HG03103 (cell line): ENCODE measurements around the gene NEK11.

Source experiments
- ATAC-seq: cut with Tn5 transposase; IDR thresholded peaks from one replicate; pipeline ENCODE4 v1.9.1; 2021; ENCODE audit warnings: low read depth; ENCODE audit not compliant: unreplicated experiment

NEK11 gene

DNA sequence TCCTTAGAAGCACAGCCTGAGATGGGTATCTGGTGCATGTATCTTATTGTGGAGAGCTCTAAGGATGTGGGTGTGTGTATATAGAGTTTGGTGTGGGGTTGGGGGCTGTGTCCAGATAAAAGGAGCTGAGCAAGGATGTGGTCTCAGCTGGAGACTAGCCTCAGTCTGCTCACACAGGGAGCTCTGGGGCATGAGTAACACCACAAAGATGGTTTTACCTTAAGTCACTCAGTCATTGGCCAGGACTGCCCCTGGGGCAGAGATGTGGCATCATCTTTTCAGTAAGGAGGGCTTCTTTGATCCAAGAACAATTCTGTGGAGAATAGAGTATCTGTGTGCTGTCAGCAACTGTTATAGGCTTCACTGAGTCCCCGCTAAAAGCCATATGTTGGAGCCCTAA is 191.5 kb downstream of the NEK11 start:
- ATAC-seq: no peak

DNA sequence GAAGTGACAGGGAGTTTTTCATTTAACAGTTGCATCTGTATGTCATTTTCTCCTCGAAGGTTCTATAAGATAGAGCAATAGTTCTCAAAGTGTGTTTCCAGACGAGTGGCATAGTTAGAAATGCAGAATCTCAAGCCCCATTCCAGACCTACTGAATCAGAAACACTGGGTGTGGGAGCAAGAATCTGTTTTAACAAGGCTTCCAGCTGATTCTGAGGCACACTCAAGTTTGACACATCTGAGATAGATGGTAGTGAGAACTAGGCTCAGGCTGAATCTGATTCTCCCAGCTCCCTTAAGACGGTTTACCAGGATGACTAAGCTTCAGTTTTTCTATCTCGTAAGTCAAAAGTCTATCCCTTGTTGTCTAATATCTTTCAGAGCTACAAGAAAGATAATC is 195.1 kb downstream of the NEK11 start:
- no peak for ATAC-seq

DNA sequence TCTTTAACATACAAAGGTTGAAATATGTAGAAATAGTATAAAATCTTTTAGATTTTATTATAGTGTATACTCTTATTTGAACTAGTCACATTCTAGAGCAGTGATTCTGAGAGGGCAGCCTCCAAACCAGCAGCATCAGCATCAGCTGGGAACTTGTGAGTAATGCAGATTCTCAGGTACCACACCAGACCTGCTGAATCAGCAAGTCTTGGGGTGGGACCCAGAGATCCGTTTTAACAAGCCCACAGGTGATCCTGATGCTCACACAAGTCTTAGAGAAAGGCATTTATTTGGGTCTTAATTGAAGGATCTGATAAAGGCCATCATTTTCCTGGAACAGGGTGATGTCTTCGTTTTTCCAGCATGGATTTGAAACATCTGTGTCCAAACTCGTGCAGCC is 195.9 kb downstream of the NEK11 start:
- no peak for ATAC-seq

DNA sequence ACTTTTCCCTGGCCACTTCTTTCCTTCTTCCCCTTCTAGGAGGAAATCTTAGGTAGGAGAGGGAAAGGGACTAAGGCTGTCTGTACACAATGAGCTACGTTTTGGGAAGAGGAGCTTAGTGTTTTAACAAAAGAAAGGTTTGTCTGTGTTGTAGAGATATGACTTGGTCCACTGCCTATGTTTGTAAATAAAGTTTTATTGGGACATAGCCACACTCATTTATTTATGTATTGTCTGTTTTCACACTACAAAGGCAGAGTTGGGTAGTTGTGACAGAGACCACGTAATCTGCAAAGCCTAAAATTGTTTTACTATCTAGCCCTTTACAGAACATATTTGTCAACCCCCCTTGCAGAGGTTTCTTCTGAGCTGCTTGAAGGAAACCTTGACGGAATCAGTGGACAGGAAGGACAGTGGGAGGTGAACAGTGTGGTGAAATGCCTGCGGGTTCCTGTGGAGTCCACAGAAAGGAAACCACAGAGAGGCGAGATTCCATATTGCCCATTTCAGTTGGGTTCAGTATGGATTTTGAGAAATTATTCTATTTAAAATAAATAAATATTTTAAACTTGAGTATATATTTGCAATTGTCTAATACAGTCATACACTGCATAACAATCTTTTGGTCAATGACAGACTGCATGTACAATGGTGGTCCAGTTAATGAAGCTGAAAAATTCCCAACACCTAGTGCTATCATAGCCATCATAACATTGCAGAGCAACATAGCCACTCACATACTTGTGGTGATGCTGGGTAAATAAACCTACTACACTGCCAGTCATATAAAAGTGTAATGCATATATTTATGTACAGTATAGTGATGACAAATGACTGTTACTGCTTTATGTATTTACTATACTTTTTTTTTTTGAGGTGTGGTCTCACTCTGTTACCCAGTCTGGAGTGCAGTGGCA is 197.0 kb downstream of the NEK11 start:
- ATAC-seq: no peak

DNA sequence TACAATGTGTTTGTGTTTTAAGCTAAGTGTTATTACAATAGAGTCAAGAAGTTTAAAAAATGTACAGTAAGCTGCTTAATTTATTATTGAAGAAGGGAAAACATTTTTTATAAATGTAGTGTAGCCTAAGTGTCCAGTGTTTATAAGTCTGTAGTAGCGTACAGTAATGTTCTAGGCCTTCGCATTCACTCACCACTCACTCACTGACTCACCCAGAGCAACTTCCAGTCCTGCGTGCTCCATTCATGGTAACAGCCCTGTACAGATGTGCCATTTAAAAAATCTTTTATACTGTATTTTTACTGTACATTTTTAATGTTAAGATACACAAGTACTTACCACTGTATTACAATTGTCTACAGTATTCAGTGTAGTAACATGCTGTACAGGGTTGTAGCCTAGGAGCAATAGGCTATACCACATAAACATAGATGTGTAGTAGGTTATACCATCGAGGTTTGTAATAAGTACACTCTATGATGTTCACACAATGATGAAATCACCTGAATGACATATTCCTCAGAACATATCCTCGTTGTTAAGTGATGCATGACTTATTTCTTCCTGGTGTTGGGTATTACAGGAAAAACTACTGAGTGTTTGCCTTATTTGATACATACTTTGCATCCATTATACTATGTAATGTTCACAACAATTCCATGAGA is 198.3 kb downstream of the NEK11 start:
- no peak for ATAC-seq

DNA sequence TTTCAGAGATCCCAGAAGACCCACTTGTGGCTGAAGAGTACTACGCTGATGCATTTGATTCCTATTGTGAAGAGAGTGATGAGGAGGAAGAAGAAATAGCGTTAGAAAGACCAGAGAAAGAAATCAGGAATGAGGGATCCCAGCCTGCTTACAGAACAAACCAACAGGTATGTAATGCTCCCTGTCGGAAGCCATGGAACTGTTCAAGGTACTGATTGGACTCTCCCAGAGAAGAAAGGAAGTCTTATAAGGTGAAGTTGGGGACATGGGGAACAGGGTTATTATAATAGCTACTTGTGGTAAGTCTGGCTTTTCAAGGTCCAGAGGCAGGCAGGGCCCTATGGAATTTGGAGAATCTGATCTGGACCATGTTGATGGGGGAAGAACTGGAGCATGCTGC is 201.8 kb downstream of the NEK11 start:
- no peak for ATAC-seq

DNA sequence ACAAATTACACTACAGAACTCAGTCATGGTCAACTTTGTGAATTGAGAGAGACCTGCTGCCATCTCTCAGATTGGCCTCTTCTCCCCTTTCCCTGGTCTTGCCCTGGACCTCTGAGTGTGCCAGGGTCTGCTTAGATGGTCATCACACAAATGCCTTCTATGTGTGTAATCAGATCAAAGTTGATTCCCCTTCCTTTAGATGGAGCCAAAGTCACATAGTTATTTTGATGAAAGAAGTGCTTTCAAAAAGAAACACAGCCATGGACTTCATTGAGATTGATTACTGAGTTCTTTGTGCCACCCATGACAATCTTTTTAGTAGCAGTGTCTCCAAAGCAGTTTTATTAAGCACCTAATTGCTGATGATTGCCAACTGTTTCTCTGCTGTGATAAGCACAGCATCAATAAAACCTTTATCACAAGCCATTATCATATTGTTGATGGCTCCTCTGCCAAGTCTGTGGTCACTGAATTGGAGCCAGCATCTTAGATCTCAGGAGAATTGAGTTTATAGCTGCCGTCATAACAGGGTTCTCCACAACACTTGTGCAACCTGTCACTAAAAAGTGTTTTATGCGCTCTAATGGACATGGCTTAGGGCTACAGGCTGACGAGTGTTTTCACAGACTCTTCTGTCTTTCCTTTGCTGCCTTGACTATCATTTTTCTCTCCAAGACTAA is 205.2 kb downstream of the NEK11 start:
- no peak for ATAC-seq

DNA sequence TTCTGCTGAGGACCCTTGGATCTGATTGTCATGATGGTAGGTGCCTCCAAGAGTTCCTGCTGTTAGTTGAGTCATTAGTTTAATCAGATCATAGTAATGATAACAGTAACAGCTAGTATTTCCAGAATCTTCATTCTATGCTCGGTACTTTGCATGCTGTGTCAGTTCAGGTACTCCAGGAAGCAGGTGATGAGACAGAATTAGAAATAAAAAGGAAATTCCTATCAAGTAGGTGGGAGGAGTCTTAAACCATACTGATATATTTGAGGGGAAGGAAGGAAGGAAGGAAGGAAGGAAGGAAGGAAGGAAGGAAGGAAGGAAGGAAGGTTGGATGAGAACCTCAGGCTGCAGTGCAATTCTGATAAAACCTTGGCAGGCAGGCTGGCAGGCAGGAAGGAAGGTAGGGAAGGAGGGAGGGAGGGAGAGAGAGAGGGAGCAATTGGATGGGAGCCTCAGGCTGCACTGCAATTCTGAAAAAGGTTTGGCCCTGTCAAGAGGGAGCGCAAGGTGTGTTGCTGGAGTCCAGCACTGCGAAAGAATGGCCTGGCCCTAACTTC is 206.1 kb downstream of the NEK11 start:
- ATAC-seq: no peak

DNA sequence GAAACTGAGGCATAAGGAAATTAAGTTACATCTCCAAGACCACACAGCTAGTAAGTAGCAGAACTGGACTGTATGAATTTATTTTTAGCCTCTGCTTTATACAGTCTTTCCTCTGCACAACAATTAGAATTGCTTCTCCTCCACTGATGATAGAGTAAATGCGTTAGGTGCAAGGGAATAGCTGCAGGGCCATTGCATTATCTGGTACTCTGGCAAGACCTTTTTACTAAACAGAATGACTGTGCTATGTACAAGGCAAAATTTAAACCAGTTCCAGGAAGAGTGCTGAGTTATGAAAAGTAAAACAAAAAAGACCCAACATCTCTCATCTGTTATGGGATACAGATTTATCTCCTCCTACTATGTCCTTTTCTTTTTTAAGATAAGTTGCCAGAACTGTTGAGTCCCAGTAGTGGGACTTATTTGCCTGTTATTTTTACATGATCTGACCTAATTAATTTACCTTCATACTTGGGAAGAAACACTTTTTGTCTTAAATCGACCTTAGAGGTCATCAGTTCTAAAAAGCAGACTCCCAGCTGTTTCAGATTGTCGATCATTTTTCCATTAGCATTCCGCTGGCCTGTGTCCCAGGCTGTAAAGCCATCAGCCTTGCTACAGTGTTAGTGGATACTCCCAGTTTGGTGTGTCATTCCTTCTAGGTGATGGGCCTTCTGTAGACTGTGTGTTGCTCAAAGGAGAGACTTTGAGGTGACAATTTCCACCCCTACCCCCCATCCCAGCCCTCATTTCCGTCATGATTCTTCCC is 207.4 kb downstream of the NEK11 start:
- ATAC-seq: no peak

DNA sequence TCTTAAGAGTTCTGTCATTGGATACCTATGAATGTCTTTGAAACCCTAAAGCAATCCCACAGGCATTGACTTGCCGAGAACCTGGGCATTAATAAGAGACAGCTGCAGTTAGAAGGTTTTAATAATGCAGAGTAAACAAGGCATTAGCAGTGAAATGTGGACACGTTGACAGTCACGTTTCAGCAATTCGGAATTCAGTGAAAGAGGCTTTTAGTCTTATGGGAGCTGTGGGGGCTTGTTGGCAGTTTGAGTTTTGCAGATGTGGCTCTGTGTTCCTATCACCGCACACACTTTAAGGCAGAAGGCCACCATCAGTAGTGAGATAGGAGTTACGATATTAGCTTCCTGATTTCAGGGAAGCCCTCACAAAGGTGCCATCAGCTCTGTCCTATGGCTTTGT is 209.7 kb downstream of the NEK11 start:
- ATAC-seq: no peak

DNA sequence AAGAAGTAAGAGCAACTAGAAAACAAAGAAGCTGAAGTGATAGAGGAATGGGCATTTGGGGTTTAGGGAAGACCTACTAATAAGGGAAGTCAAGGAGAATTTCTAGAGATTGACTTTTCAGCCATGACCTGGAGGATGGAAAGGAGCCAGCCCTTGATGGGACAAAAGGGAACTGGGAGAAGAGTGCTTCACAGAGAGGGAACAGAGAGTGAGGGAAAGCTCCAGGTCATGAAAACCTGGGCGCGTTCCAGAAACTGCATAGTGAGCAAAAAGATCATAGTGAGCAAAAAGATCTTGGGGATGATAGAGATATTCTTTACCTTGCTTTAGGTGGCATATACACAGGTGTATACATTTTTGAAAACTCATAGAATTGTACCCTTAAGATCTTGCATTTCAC is 211.8 kb downstream of the NEK11 start:
- no peak for ATAC-seq

DNA sequence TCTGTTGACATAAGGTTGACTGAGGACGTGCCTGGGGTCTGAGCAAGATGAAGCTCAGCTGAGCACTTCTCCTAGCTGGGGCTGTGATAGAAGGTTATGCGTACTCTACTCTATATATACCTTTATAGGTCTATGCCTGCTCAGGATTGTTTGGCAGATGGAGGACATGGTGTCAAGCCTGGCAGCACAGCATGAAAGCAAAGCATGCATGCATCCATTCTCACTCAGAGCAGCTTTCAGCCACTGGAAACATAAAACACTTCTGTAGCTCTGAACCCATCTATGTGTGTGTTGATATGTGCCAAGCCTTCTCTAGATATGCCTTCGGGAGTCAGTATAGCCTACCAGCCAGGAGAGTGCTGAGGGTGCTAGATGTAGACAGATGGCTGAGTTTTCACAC is 212.6 kb downstream of the NEK11 start:
- ATAC-seq: no peak

DNA sequence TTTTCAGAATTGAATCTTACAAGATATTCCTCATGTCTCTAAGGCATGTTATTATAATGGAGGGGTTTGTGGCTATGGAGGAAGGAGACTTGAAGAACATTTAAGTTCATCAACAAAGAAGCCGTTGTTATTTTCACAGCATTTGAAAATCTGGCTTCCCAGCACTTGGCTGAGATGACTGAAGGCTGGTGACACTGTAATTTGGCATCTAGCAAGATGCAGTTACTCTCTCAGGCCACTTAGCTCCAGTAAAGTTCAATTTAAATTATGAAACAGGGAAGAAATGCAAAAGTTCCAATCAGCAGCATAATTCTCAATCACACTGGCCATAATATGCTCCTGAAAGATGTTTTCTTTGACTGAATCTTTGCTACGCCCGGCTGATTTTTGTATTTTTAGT is 215.5 kb downstream of the NEK11 start:
- no peak for ATAC-seq

DNA sequence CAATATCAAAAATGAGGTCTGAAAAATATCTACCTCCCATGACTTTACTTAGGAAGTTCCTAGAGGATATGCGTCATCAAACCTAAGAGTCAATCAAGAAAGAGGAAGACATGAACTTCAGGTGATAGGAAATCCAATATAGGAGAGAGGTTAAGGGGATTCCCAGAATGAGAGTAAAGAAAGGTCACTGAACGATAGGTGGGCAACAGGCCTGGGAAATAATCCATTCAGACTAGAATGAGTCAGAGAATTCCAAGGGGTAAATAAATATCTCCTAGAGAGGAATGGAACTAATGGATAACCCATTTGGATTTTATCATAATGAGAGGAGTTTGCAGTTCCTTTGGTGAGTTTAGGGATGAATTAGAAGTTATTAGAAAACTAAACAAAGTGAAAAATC is 223.8 kb downstream of the NEK11 start:
- ATAC-seq: no peak

DNA sequence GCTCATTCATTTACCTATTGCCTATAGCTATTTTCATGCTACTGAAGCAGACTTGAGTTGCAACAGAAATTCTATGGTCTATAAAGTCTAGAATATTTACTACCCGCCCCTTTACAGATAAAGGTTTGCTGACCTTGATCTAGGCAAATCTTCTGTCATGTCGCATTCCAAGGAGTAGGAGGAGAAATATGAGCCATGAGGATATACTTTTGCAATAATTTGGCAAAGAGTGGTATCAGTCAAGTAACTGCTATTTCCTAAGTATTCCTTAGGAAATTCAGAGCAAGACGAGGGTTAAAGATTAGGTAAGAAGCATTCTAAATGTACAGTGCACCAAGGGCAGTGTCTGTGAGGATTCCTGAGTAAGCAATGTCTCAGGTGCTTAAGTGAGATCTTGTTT is 233.8 kb downstream of the NEK11 start:
- ATAC-seq: no peak

DNA sequence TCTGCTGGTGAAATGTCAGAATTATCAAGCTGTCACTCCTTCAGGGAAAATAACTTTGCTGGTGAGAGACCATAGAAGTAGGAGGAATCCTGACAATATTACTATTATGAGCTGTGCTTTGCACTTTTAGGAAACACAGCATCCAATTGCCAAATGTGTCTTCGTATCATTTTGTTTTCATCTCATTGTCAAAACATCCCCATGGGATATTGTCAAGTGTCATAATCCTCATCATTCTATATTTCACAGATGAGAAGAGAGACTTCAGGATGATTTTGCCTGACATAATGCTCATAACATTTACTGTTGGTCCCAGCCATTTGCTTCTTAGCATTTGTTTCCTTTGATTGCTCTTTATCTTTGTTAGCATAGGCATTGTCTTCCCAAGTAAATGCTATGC is 234.4 kb downstream of the NEK11 start:
- ATAC-seq: no peak

DNA sequence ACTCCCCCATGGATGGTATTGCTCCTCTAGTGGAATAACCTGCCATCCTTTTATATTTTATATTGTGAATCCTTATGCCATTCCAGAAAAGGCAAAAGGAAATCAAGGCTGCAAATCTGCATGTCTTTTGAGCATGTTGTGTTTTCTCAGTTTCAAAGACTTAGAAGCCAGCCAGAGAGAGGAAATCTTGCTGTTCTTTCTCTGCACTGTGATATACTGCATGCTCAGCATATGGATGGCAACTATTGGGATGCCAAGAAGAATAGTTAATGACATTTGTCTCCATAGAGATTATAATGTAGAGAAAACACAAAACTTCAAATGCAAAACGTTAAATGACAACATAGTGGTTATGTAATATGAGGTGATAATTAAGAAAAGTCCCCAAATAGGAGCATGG is 248.9 kb downstream of the NEK11 start:
- no peak for ATAC-seq

DNA sequence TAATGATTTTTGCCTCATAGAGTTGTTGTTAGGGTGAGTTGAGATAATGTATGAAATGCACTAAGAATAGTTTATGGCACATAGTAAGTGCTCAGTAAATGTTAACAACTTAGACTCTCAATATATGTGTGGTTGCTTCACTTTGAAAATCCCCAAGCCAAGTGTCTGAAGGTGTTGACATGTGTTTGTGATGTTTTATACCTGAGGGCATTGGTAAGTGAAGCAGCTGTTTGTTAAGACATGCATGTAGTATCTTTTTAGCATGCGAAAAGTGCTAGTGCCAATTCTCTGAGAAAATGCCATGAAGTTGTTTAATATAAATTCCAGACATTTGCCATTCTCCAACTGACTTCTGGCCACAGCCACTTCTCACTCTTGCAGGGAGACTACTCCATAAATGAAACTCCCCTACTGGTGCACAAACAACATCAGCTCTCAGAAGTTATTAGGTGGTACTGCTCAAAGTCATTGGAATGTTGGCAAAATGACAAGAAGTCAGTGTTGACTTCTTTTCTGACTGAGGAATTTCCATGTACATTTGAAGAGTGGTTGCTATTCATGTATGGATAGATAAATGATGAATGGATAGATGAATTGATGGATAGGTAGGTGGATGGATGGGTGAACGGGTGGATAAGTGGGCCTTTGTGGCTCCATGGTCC is 251.3 kb downstream of the NEK11 start:
- no peak for ATAC-seq

DNA sequence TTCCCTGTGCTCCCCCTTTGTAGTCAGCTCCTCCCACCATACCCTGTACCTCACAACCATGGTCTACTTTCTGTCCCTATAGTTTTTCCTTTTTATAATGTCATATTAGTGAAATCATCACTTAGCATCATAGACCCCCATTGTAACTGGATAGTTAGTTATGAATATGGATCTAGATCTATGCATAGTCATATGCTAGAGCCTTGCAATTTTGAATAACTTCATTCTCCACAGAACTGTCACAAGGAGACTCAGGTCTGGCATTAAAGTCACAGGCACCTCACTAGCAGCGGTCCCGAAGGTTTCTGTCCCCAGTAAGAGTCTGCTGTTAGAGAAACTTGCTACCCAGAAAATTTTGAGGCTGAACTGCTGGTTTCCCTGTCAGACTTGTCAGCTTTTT is 252.9 kb downstream of the NEK11 start:
- ATAC-seq: no peak

DNA sequence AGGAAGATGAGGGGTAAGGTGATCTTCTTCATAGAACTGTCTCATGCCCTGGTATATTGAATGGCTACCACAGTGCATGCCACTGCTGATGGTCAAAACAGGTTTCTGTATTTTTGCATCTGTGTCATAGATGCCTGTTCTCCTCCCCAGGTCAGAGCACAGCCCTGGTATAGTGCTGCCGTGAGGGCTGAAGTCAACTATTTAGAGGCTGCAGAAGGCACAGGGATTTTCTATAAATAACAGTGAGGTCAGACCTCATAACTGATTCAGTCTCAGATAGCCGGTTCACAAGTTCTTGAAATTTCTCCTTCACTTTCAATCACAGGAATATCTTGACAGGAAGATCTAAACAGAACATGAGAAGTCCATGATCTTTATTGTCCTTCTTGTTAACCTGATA is 255.7 kb downstream of the NEK11 start:
- no peak for ATAC-seq
